ENCODE measurements around the gene COBL.

Gene COBL

DNA sequence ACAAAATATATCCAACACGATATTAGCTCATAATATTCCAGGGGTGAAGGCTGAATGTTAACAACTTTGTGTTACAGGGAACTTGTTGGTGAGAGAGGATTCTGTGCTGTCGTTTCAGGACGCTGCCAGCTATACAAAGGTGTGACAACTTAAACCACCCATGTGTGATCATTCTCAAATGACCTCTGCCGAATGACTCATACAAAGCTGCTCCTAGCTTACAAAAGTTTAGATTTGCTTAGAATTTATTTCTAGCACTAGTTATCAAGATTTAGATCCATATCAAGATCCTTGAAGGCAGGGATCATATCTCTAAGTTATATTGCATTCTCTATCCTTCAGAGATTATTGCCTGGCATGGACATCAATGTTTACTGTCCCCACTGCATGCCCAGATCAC, 65.3 kb downstream of the COBL start:
- no peak for DNase-seq (ENCODE audit: low read depth in 2 of 2)

DNA sequence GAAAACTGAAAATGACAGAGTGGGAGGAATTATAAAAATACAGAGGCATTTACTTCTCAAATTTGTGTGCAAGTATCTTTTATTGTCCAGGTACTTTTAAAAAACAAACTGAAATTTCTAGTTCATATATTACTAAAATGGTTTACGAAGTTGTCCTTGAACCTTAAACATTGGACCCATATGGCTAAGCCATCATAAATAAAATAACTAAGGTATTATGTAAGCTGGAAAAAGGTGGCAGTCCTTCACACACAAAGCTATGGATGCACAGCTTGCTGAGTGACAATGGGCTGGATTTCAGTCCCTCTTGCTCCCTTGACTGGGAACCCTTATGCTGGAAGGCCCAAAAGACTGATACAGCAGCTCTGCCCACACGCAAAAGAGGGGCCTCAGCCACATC, 66.1 kb downstream of the COBL start:
- DNase-seq (ENCODE audit: low read depth in 2 of 2) = no peak

DNA sequence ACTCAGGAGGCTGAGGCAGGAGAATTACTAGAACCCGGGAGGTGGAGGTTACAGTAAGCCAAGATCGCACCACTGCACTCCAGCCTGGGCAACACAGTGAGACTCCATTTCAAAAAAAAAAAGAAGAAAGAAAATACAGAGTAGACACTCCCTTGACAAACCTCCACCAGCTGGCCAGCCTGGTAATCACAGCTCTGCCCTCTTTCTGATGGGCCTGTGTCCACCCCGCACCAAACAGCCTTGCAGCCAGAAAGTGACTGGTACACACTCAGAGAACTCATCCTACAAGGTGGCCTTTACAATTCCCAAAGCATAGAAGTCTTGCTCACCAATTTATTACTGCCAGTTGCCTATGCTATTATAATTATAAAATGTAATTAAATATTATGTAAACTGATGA, 66.6 kb downstream of the COBL start:
- DNase-seq (ENCODE audit: low read depth in 2 of 2) = no peak

DNA sequence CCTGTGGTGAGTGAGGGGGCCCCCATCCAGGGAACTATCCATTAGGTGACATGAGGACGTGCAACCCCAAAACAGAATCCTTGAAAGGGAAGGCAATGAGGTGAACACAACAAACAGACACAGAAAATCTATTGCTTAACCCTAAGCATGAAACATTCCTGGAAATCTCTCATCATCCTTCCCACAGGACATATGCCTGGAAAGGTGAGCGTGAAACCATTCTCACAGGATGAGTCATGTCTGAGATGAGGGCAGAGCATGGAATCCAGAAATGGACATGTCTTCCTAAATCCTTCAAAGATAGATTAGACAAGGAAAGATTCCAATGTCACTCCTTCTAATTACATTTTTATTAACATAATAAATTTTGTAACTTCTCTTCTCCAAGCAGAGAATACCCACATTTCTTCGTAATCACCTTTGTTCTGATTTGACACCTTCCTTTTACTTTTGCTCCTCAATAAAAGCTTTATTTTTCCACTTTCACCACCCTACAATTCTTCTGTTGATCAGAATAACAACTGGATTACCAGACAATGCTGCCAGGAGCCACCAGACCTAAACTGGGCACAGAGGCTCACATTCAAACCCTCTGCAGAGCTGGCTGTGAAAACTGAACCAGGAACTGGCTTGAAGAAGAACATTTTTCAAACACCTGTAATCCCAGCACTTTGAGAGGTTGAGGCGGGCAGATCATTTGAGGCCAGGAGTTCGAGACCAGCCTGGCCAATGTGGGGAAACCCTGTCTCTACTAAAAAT, 67.2 kb downstream of the COBL start:
- DNase-seq (ENCODE audit: low read depth in 2 of 2) = no peak

DNA sequence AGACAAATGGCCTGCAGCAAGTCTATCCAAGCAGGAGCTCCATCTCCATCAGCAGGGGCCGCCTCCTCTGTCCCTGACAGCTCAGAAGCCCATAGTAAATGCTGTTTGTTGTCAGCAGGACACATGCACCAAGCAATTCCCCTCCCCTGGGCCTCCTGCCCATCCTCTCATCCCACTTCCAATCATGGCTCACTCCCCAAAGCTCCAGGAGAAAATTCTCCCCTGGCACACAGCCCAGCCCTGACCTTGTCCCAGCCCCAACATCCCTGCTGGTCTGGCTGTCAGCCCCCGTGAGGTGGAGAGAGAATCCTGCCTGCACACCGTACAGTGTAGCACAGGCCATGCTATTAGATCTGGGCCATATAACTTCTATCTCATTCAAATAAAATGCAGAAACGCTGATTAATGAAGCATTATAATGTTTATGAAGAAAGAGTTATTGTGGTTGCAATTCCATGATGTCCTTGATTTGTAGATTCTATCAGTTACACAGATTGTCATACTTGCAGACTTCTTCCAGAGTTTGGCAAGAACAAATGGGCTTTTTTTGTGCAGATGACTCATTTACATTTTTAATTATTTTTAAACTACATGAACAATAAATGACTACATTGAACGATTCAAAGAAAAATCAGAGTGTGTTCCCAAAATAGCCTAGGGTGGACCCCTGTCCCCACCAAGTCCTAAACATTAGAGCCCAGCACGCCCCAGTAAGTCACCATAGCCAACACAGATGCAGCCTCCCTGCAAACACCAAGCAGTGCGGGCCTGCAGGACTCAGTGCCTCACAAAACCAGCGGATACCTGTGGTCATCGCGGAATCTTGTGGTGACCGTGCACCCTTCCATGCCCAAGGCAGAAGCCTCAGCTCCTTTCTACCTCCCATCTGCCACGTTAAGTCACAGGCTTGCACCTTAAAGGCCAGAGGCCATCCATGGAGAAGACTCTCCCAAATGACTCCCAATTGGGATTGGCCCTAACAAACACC, 70.1 kb downstream of the COBL start:
- no peak for DNase-seq (ENCODE audit: low read depth in 2 of 2)

GRCh38 chr7:51244885-51245284, 71.7 kb downstream of the COBL start:
- DNase-seq (ENCODE audit: low read depth in 2 of 2) = no peak

DNA sequence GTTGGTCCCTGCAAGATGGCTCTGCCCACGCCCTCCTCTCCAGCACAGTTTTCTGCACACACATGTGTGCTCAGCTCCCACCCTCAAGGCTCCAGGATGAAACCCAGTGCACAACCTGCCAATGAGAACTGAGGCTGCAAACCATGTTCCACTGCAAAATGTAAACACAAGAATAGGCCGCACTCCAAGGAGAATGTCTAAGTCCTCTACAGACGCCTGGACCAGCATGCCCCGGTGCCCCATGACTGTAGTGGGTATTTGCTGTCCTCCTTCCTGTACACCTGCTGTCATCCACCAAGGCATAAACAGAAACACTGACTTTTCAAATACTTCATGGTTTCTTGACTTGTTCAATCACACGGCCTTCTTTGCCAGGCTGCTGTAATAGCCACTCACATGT, 72.6 kb downstream of the COBL start:
- no peak for DNase-seq (ENCODE audit: low read depth in 2 of 2)

DNA sequence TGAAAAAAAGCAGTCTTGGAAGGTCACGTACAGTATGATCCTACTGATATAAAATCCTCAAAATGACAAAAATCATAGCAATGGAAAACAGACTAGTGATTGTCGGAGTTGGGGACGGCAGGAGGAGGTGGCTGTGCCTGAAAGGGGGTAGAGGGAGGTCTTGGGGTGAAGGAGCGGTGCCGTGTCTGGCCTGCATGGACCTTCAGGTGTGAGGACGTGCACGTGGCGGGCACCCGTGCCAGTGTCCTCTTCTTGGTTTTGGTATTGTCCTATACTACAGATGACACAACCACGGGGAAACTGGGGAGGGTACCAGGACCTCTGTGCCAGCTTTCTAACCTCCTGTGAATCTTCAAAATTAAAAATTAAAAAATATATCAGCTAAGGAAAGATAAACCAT, 73.0 kb downstream of the COBL start:
- no peak for DNase-seq (ENCODE audit: low read depth in 2 of 2)

DNA sequence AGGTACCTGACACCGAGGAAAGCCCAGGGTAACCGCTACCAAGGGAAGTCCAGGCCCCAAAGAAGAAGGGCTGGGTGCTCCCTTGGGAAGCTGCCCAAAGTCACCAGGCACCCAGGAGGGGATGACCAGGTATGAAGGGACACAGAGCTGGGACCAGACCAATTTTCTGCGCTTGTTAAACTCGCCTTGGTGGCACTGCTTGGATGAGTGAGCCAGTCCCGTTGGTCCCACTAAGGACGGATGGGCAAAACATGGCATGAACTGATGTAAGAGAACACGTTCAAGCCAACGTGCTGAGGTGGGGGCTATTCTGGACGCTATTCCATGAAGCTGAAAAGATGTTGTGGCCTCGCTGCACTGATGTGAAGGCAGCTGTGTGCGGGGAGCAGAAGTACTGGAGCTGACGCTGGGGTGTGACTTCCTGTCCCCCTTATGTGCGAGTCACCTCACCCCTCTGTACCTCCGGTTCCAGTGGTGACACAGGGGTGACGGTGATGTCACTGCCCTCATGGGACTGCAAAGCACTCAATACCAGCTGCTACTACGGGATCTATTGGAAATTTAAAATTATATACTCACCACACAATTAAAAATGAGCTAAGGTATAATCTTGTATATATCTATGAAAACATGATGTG, 73.6 kb downstream of the COBL start:
- DNase-seq (ENCODE audit: low read depth in 2 of 2) = no peak

DNA sequence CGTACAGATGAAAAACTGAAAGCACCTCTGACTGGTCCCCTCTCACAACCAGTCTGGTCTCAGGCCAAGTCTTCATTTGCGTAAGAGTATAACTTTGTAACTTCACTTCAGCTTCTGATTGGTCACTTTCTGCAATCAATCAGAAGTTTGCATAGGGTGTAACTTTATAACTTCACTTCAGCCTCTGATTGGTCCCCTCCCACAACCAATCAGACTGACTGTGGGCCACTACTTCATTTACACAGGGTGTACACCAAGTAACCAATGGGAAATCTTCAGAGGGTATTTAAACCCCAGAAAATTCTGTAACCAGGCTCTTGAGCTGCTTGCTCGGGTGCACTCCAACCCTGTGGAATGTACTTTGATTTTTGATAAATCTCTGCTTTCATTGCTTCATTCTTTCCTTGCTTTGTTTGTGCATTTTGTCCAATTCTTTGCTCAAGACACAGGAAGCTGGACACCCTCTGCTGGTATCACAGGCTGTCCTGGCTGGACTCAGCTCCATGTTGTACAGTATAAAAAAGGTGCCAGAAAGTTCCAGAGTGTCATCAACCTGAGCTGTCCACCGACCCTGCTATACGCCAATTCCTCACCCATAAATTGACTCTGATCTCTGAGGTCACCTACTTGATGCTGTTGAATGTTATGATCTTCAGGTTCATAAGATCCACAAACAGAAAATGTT, 74.5 kb downstream of the COBL start:
- no peak for DNase-seq (ENCODE audit: low read depth in 2 of 2)

GRCh38 chr7:51240868-51241267, 75.7 kb downstream of the COBL start:
- no peak for DNase-seq (ENCODE audit: low read depth in 2 of 2)

- no peak for DNase-seq (ENCODE audit: low read depth in 2 of 2)
Measured at GRCh38 chr7:51239691-51240090, 76.9 kb downstream of the COBL start.

DNA sequence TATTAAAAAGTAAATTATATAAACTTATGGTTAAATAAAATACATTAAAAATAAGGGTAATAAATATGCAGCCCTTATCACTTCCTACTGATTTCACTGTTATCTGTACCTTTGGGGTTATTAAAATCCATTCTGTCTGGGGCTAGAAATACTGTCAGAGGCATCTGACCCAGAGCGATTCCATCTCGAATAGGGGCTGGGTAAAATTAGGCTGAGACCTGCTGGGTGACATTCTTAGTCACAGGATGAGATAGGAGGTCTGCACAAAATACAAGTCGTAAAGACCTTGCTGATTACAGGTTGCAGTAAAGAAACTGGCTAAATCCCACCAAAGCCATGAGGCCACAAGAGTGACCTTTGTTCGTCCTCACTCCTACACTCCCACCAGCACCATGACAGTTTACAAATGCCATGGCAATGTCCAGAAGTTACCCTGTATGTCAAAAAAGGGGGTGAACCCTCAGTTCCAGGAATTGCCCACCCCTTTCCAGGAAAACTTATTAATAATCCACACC, 77.6 kb downstream of the COBL start:
- no peak for DNase-seq (ENCODE audit: low read depth in 2 of 2)

GRCh38 chr7:51237446-51238133, 79.0 kb downstream of the COBL start:
- DNase-seq (ENCODE audit: low read depth in 2 of 2) = no peak

GRCh38 chr7:51236470-51237132, 80.0 kb downstream of the COBL start:
- DNase-seq (ENCODE audit: low read depth in 2 of 2) = no peak

DNA sequence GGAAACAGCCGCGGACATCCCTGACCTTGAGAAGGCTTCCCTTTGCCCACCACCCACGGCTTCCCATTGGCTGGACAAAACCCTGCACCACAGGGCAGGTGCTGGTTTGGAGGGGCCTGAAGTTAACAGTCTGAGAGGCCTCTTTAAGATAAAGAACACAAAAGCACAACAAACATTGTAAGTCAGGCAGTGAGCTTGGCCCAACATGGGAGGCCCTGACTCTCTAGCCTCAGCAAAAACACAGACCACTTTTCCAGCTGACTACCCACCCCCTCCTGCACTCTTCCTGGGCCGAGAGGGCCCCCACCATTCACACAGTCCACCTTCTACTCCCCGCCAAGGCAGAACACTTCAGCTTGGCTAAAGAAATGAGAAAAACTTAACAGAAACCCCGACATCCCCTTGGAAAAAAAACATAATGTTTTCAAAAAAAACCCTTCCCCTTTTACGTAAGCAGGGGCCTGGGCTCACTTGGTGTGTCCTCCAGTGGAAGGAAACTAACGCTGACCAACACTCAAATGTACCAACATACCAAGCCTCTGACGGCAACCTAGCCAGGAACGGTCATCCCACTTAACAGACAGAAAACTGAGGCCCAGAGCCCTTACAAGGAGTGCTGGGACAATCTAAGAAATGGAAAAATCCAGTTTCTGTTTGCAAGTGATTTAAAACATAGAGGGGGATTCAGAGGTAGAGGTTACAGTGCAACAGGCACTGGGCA, 80.9 kb downstream of the COBL start:
- DNase-seq (ENCODE audit: low read depth in 2 of 2) = no peak

DNA sequence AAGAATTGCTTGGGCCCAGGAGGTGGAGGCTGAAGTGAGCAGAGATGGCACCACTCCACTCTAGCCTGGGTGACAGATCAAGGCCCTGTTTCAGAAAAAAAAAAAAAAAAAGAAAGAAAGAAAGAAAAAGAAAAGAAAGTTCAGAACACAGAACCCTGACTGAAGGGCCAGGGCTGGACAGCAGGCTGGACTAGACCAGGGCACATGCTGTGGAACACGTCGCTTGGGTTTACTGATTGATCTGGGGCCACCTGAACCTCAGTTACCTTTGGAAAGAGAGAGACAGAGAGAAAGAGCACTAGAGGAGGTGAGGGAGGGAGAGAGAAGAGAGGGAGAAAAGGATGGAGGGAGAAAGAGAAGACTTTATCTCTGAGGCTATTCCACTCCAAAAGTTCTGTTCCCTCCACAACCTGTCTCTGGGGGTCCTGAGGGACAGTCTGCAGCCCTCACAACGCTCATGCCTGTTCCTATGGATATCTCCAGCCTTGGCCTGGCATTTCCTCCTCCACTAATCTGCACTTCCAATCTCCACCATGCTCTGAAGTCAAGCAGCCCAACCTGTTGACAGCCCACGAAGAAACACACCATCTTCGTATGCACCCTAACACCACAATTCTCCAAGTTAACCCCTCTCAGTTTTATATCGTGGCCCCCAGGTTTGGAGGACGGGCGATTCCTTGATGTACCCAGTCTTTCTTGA, 81.8 kb downstream of the COBL start:
- DNase-seq (ENCODE audit: low read depth in 2 of 2) = no peak

DNA sequence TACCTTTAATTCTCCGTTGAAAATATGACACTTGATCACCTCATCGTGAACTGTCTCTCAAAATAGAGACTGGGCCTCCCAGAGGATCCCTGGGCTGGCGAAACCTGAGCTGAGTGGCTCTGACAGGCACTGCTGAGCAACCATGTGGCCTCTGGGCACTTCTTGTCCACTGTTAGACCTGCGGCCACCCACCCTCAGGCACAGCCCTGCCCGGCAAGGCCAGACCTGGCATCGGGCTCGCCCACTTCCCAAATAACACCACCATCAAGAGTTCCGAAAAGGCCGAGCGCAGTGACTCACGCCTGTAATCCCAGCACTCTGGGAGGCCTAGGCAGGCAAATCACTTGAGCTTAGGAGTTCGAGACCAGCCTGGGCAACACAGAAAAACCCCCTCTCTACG, 82.5 kb downstream of the COBL start:
- DNase-seq (ENCODE audit: low read depth in 2 of 2) = no peak

- no peak for DNase-seq (ENCODE audit: low read depth in 2 of 2)
Measured at GRCh38 chr7:51233374-51233773, 83.2 kb downstream of the COBL start.
